Natural killer cell (primary cell): ENCODE data around the gene UQCC5. TPM values are rescaled to one million over a fixed set of nuclear protein-coding genes. Genes with fewer than 3 reads are reported as not detected.

Experiments used
- ATAC-seq, 3 donors: fragments of 150-1000 bp in 2 of 3; fragments of 200-7000 bp in 1 of 3; cut with Tn5 transposase; 1 replicate in 1 of 3; 2 replicates in 2 of 3; pipeline ENCODE4 v1.10.0; 2021; ENCODE audit warnings: mild to moderate bottlenecking in 2 of 3, moderate library complexity in 2 of 3
- DNase-seq, 2 donors: peaks; one replicate each; pipeline versions ENCODE4 v3.0.0 to v3.0.0-alpha.2; 2013 to 2021; ENCODE audit warnings: mixed read lengths in 1 of 2
- H3K27ac ChIP-seq: one replicate; pipeline ENCODE4 v1.5.1; 2013; ENCODE audit warnings: mild to moderate bottlenecking, low read length
- H3K27me3 ChIP-seq: one replicate; pipeline ENCODE4 v1.6.1; 2013; ENCODE audit warnings: low read length; ENCODE audit not compliant: control insufficient read depth, insufficient read depth
- H3K36me3 ChIP-seq: one replicate; pipeline ENCODE4 v1.6.1; 2013; ENCODE audit warnings: low read length; ENCODE audit not compliant: control insufficient read depth, insufficient read depth
- H3K4me1 ChIP-seq: one replicate; pipeline ENCODE4 v1.6.1; 2013; ENCODE audit warnings: low read length; ENCODE audit not compliant: control insufficient read depth, insufficient read depth
- H3K4me3 ChIP-seq: one replicate; pipeline ENCODE4 v1.5.1; 2013; ENCODE audit warnings: low read length
- H3K9me3 ChIP-seq: one replicate; pipeline ENCODE4 v1.6.1; 2013; ENCODE audit warnings: low read length; ENCODE audit not compliant: control insufficient read depth, insufficient read depth
- H3K27ac Mint-ChIP-seq, 2 donors: one replicate each; pipeline ENCODE4 v1.8.0; 2022; ENCODE audit warnings: mild to moderate bottlenecking in 2 of 2, mixed read lengths in 2 of 2, moderate library complexity in 1 of 2
- H3K27me3 Mint-ChIP-seq, 2 donors: one replicate each; pipeline ENCODE4 v1.8.0; 2022; ENCODE audit warnings: low read depth in 2 of 2, mixed read lengths in 2 of 2
- H3K36me3 Mint-ChIP-seq: one replicate; pipeline ENCODE4 v1.8.0; 2022; ENCODE audit warnings: mixed read lengths
- H3K4me1 Mint-ChIP-seq, 2 donors: one replicate each; pipeline ENCODE4 v1.8.0; 2022; ENCODE audit warnings: mixed read lengths in 2 of 2
- H3K4me3 Mint-ChIP-seq: one replicate; pipeline ENCODE4 v1.8.0; 2022; ENCODE audit warnings: mild to moderate bottlenecking, moderate library complexity, mixed read lengths
- H3K9me3 Mint-ChIP-seq, 2 donors: one replicate each; pipeline ENCODE4 v1.8.0; 2022; ENCODE audit warnings: mixed read lengths in 2 of 2
- WGBS: methylation state at CpG from one replicate; pipeline ENCODE4 v1.1.7; 2013; ENCODE audit warnings: missing lambda C conversion rate; ENCODE audit not compliant: insufficient coverage; 5-methylcytosine and 5-hydroxymethylcytosine counted together
- intact Hi-C: fragments of 100-400 bp; cut with micrococcal nuclease; formaldehyde crosslinking; loops from one replicate; pipeline ENCODE4 v1.14.2; 2022
- total RNA-seq, 4 donors: library from RNA; stranded (reverse); fragments of 120-200 nt in 1 of 4; gene quantifications; one replicate each; pipeline versions ENCODE4 v1.2.3 to v1.2.4, GENCODE V29; 2013 to 2022
- TF ChIP-seq, protein P1 (sequence below): fragments of 200-600 bp; IDR thresholded peaks from one replicate; pipeline ENCODE4 v1.8.0; 2022; ENCODE audit warnings: antibody characterized with exemption

UQCC5 gene
- total RNA-seq, 3 donors from 2014 or later (not counting 1 experiment from before 2014, with no cell fraction given), result 4.1 to 9.5 (median 7.3) TPM

- intact Hi-C loops, result no loop called here
- H3K9me3 ChIP-seq, result no peaks in the 10 kb centered on the region
- no peaks in the 10 kb centered on the region for H3K4me1 ChIP-seq
- ATAC-seq, result no peak
- Mint-ChIP-seq H3K27me3 (no peaks in the 10 kb centered on the region), H3K27ac (no peak overlapping the region), H3K4me1 (no peaks in the 10 kb centered on the region), H3K9me3 (no peaks in the 10 kb centered on the region), H3K4me3 (no peak overlapping the region), H3K36me3 (peaks cover 26% of the 10 kb centered on the region)
- no peaks in the 10 kb centered on the region for H3K27me3 ChIP-seq
- H3K4me3 ChIP-seq, result no peak overlapping the region
- WGBS, result 96% methylated on average over 2 of the region's 2 CpGs
- DNase-seq, result no peak
- H3K27ac ChIP-seq, result no peak overlapping the region
- H3K36me3 ChIP-seq, result peaks cover 51% of the 10 kb centered on the region
- TF ChIP-seq, protein P1, sequence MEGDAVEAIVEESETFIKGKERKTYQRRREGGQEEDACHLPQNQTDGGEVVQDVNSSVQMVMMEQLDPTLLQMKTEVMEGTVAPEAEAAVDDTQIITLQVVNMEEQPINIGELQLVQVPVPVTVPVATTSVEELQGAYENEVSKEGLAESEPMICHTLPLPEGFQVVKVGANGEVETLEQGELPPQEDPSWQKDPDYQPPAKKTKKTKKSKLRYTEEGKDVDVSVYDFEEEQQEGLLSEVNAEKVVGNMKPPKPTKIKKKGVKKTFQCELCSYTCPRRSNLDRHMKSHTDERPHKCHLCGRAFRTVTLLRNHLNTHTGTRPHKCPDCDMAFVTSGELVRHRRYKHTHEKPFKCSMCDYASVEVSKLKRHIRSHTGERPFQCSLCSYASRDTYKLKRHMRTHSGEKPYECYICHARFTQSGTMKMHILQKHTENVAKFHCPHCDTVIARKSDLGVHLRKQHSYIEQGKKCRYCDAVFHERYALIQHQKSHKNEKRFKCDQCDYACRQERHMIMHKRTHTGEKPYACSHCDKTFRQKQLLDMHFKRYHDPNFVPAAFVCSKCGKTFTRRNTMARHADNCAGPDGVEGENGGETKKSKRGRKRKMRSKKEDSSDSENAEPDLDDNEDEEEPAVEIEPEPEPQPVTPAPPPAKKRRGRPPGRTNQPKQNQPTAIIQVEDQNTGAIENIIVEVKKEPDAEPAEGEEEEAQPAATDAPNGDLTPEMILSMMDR, result no peak
These were observed 27.6 kb downstream of the UQCC5 start for GRCh38 chr3:52563984-52564383.

DNA sequence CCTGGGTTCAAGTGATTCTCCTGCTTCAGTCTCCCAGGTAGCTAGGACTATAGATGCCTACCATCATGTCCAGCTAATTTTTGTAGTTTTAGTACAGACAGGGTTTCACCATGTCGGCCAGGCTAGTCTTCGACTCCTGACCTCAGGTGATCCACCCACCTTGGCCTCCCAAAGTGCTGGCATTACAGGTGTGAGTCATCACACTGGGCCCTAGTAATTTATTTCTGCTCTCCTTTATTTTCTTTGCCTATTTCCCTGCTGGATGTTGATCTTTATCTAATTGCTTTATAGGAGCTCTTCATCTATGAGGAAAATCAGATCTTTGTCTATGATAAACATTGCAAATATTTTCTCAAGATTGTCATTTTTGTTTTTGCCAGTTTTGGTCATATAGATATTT, 31.7 kb downstream of the UQCC5 start:
- no peak overlapping the region for H3K27ac Mint-ChIP-seq
- peaks cover 5% of the 10 kb centered on the region for H3K36me3 Mint-ChIP-seq
- intact Hi-C loops, result no loop called here
- no peak overlapping the region for H3K4me3 ChIP-seq
- no peaks in the 10 kb centered on the region for H3K9me3 Mint-ChIP-seq
- H3K4me1 Mint-ChIP-seq, result no peaks in the 10 kb centered on the region
- no peak for DNase-seq
- no peaks in the 10 kb centered on the region for H3K9me3 ChIP-seq
- 97% methylated on average over 2 of the region's 2 CpGs for WGBS
- H3K4me1 ChIP-seq, result no peaks in the 10 kb centered on the region
- peaks cover 20% of the 10 kb centered on the region for H3K36me3 ChIP-seq
- no peak overlapping the region for H3K4me3 Mint-ChIP-seq
- TF ChIP-seq, protein P1, result no peak
- H3K27ac ChIP-seq, result no peak overlapping the region
- no peaks in the 10 kb centered on the region for H3K27me3 Mint-ChIP-seq
- no peaks in the 10 kb centered on the region for H3K27me3 ChIP-seq
- no peak for ATAC-seq

DNA sequence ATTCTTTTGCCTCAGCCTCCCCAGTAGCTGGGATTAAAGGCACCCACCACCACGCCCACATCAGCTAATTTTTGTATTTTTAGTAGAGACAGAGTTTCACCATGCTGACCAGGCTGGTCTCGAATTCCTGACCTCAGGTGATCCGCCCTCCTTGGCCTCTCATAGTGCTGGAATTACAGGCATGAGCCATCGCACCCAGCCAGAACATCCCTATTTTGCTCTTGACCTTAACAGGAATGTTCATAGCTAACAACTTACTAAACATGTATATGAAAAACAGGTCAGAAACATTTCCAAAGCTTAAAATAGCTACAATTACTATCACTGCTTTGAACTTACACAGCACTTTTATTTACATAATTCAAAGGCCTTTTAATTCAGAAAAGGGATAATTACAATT, 33.7 kb downstream of the UQCC5 start:
- WGBS, result 95% methylated on average over 4 of the region's 4 CpGs
- no peaks in the 10 kb centered on the region for H3K4me1 ChIP-seq
- Mint-ChIP-seq H3K36me3 (peaks cover 8% of the 10 kb centered on the region), H3K27ac (no peak overlapping the region), H3K4me3 (no peak overlapping the region), H3K9me3 (no peaks in the 10 kb centered on the region), H3K4me1 (no peaks in the 10 kb centered on the region), H3K27me3 (no peaks in the 10 kb centered on the region)
- ATAC-seq, result no peak
- DNase-seq, result no peak
- no peaks in the 10 kb centered on the region for H3K27me3 ChIP-seq
- H3K27ac ChIP-seq, result no peak overlapping the region
- TF ChIP-seq, protein P1, result no peak
- no peak overlapping the region for H3K4me3 ChIP-seq
- intact Hi-C loops, result no loop called here
- H3K36me3 ChIP-seq, result peaks cover 21% of the 10 kb centered on the region
- no peaks in the 10 kb centered on the region for H3K9me3 ChIP-seq

DNA sequence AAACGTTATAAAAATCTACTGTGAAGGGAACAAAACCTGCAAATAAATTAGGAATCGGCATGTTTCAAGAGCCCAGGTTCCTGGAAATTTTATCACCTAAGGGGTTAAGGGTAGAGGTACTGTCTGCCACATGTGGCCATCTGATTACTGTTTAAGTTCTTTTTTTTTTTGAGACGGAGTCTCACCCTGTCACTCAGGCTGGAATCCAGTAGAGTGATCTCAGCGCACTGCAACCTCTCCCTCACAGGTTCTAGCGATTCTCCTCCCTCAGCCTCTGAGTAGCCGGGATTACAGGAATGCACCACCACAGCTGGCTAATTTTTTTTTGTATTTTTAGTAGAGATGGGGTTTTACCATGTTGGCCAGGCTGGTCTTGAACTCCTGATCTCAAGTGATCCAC, 35.8 kb downstream of the UQCC5 start:
- WGBS, result 85% methylated on average over 5 of the region's 6 CpGs
- no peak overlapping the region for H3K27ac ChIP-seq
- Mint-ChIP-seq H3K4me3 (no peak overlapping the region), H3K4me1 (no peaks in the 10 kb centered on the region), H3K27me3 (no peaks in the 10 kb centered on the region), H3K9me3 (no peaks in the 10 kb centered on the region), H3K36me3 (peaks cover 15% of the 10 kb centered on the region), H3K27ac (no peak overlapping the region)
- no peaks in the 10 kb centered on the region for H3K27me3 ChIP-seq
- intact Hi-C loops, result no loop called here
- DNase-seq, result no peak
- no peak for ATAC-seq
- H3K4me1 ChIP-seq, result no peaks in the 10 kb centered on the region
- TF ChIP-seq, protein P1, result no peak
- no peak overlapping the region for H3K4me3 ChIP-seq
- no peaks in the 10 kb centered on the region for H3K9me3 ChIP-seq
- H3K36me3 ChIP-seq, result peaks cover 34% of the 10 kb centered on the region
